H1 (cell line): ENCODE results near the gene ABTB1. TPM values are rescaled to one million over a fixed set of nuclear protein-coding genes. Genes with fewer than 3 reads are reported as not detected.

Experiments
- CTCF ChIA-PET: fragments of 300-600 bp; sonication (Branson Sonifier 250); formaldehyde crosslinking; loops from one replicate; lab custom pipeline; 2021; ENCODE audit not compliant: partially characterized antibody; lab: Charles Lee
- POLR2A ChIA-PET: fragments of 300-600 bp; sonication (Branson Sonifier 250); formaldehyde crosslinking; loops from one replicate; lab custom pipeline; 2021; ENCODE audit warnings: inconsistent platforms; ENCODE audit not compliant: partially characterized antibody; lab: Charles Lee
- DNase-seq, 2 experiments: peaks; one replicate each; pipeline versions ENCODE4 v3.0.0 to v3.0.0-alpha.2; 2010 to 2022; ENCODE audit warnings: low spot score in 2 of 2, low read depth in 1 of 2, mixed read lengths in 1 of 2
- FAIRE-seq: peaks from 2 replicates; lab custom pipeline; 2011; peaks lifted over from hg19 to GRCh38; lab: Jason Lieb, UNC
- H2AFZ ChIP-seq: 2 replicates; pipeline ENCODE4 v1.8.1; 2012; ENCODE audit warnings: low read length, inconsistent platforms
- H2AK5ac ChIP-seq: 2 replicates; pipeline ENCODE4 v1.6.1; 2013; ENCODE audit warnings: low read depth, low read length
- H2BK120ac ChIP-seq: replicated peaks from 2 replicates; pipeline ENCODE3; 2013; ENCODE audit warnings: low read depth, low read length, inconsistent platforms
- H2BK12ac ChIP-seq: 2 replicates; pipeline ENCODE4 v1.6.1; 2013; ENCODE audit warnings: low read depth, low read length
- H2BK15ac ChIP-seq: 2 replicates; pipeline ENCODE4 v1.6.1; 2013; ENCODE audit warnings: low read length
- H2BK20ac ChIP-seq: 2 replicates; pipeline ENCODE4 v1.6.1; 2013; ENCODE audit warnings: low read length
- H2BK5ac ChIP-seq: 2 replicates; pipeline ENCODE4 v1.6.1; 2013; ENCODE audit warnings: low read depth, low read length
- H3K14ac ChIP-seq: 2 replicates; pipeline ENCODE4 v1.6.1; 2013; ENCODE audit warnings: inconsistent platforms; ENCODE audit not compliant: insufficient read length
- H3K18ac ChIP-seq: 2 replicates; pipeline ENCODE4 v1.6.1; 2013; ENCODE audit warnings: low read length; ENCODE audit errors: extremely low read depth
- H3K23ac ChIP-seq: 2 replicates; pipeline ENCODE4 v1.6.1; 2013; ENCODE audit warnings: inconsistent platforms; ENCODE audit not compliant: insufficient read length
- H3K23me2 ChIP-seq: 2 replicates; pipeline ENCODE4 v1.6.1; 2013; ENCODE audit warnings: low read depth, low read length
- H3K27ac ChIP-seq: 2 replicates; pipeline ENCODE4 v1.6.1; 2011; ENCODE audit warnings: low read depth, low read length, inconsistent platforms
- H3K27me3 ChIP-seq, 4 experiments: replicated peaks in 1 of 4; 1 replicate in 1 of 4; 2 replicates in 3 of 4; pipeline versions ENCODE4 v1.6.1 to v1.8.1; 2011 to 2013; ENCODE audit warnings: low read length in 3 of 4, mild to moderate bottlenecking in 3 of 4, inconsistent platforms in 2 of 4, mixed read lengths in 2 of 4, moderate library complexity in 1 of 4; ENCODE audit not compliant: control insufficient read depth in 3 of 4, insufficient read depth in 3 of 4; ENCODE audit errors: extremely low read depth in 1 of 4
- H3K36me3 ChIP-seq, 4 experiments: 2 replicates each; pipeline versions ENCODE4 v1.6.1 to v1.8.1; 2011 to 2013; ENCODE audit warnings: mild to moderate bottlenecking in 4 of 4, low read length in 3 of 4, moderate library complexity in 2 of 4, control low read depth in 1 of 4, inconsistent platforms in 1 of 4; ENCODE audit not compliant: insufficient read depth in 4 of 4, control insufficient read depth in 2 of 4
- H3K4ac ChIP-seq: replicated peaks from 2 replicates; pipeline ENCODE3; 2013; ENCODE audit warnings: low read length, low read depth, mixed read lengths, inconsistent platforms; ENCODE audit not compliant: insufficient read length
- H3K4me1 ChIP-seq, 4 experiments: replicated peaks in 1 of 4; 1 replicate in 1 of 4; 2 replicates in 3 of 4; pipeline versions ENCODE4 v1.6.1 to v1.8.1; 2011 to 2013; ENCODE audit warnings: low read length in 3 of 4, inconsistent platforms in 2 of 4, mixed read lengths in 1 of 4; ENCODE audit not compliant: insufficient read depth in 4 of 4, control insufficient read depth in 3 of 4
- H3K4me2 ChIP-seq, 2 experiments: 2 replicates each; pipeline versions ENCODE4 v1.6.1 to v1.8.1; 2011 to 2013; ENCODE audit warnings: low read depth in 2 of 2, low read length in 2 of 2, control low read depth in 1 of 2, inconsistent platforms in 1 of 2, mild to moderate bottlenecking in 1 of 2; ENCODE audit not compliant: insufficient read depth in 1 of 2
- H3K4me3 ChIP-seq, 4 experiments: fragments of 200-600, 300-600 bp in 1 of 4; sonication (generic), shearing (Covaris generic), sonication (Bioruptor Twin) in 1 of 4; 2 replicates each; pipeline versions ENCODE4 v1.5.1 to v1.8.1; 2011 to 2016; ENCODE audit warnings: low read length in 4 of 4, low read depth in 3 of 4, control low read depth in 2 of 4, inconsistent platforms in 2 of 4, mild to moderate bottlenecking in 2 of 4, mixed read lengths in 1 of 4, moderate library complexity in 1 of 4; ENCODE audit not compliant: insufficient read depth in 2 of 4; ENCODE audit errors: extremely low read depth in 1 of 4
- H3K56ac ChIP-seq: replicated peaks from 2 replicates; pipeline ENCODE3; 2013; ENCODE audit warnings: low read depth, mild to moderate bottlenecking, mixed read lengths, low read length, inconsistent platforms; ENCODE audit not compliant: insufficient read length
- H3K79me1 ChIP-seq: 2 replicates; pipeline ENCODE4 v1.6.1; 2013; ENCODE audit warnings: low read depth, low read length, control low read depth
- H3K79me2 ChIP-seq, 2 experiments: 2 replicates each; pipeline versions ENCODE4 v1.6.1 to v1.8.1; 2012 to 2013; ENCODE audit warnings: low read length in 2 of 2, mild to moderate bottlenecking in 2 of 2, inconsistent platforms in 1 of 2; ENCODE audit not compliant: insufficient read depth in 2 of 2, control insufficient read depth in 1 of 2
- H3K9ac ChIP-seq, 4 experiments: replicated peaks in 1 of 4; 1 replicate in 1 of 4; 2 replicates in 3 of 4; pipeline versions ENCODE4 v1.6.1 to v1.8.1; 2011 to 2013; ENCODE audit warnings: low read depth in 3 of 4, low read length in 3 of 4, control low read depth in 2 of 4, mild to moderate bottlenecking in 2 of 4, moderate library complexity in 2 of 4, inconsistent platforms in 1 of 4; ENCODE audit errors: extremely low read depth in 1 of 4
- H3K9me3 ChIP-seq, 2 experiments: 2 replicates each; pipeline versions ENCODE4 v1.6.1 to v1.8.1; 2012 to 2013; ENCODE audit warnings: mild to moderate bottlenecking in 2 of 2, moderate library complexity in 2 of 2, control low read depth in 1 of 2, inconsistent platforms in 1 of 2, low read depth in 1 of 2, low read length in 1 of 2, mixed read lengths in 1 of 2; ENCODE audit not compliant: insufficient read depth in 2 of 2
- H4K20me1 ChIP-seq, 2 experiments: replicated peaks in 1 of 2; 2 replicates each; pipeline versions ENCODE3 to v1.8.1; 2011 to 2013; ENCODE audit warnings: inconsistent platforms in 2 of 2, low read length in 2 of 2, mild to moderate bottlenecking in 1 of 2; ENCODE audit not compliant: insufficient read depth in 2 of 2, control insufficient read depth in 1 of 2
- H4K5ac ChIP-seq: 2 replicates; pipeline ENCODE4 v1.6.1; 2013; ENCODE audit warnings: low read length, low read depth, mixed read lengths, inconsistent platforms; ENCODE audit not compliant: insufficient read length
- H4K8ac ChIP-seq: 2 replicates; pipeline ENCODE4 v1.8.0; 2013; ENCODE audit warnings: mild to moderate bottlenecking, moderate library complexity, low read length, inconsistent platforms; ENCODE audit not compliant: insufficient read depth; ENCODE audit errors: extremely low read depth
- H4K91ac ChIP-seq: replicated peaks from 2 replicates; pipeline ENCODE3; 2013; ENCODE audit warnings: low read length, mixed read lengths, inconsistent platforms; ENCODE audit not compliant: insufficient read length
- ATF2 ChIP-seq: IDR thresholded peaks from 2 replicates; pipeline ENCODE4 v1.6.1; 2012; ENCODE audit warnings: low read length, inconsistent platforms
- CTBP2 ChIP-seq: IDR thresholded peaks from 2 replicates; pipeline ENCODE4 v1.7.0; 2011; ENCODE audit warnings: borderline replicate concordance, mild to moderate bottlenecking, moderate library complexity, mixed read lengths, low read length; ENCODE audit not compliant: insufficient read depth, insufficient read length
- EGR1 ChIP-seq: IDR thresholded peaks from 2 replicates; pipeline ENCODE4 v1.6.1; 2011; ENCODE audit warnings: low read depth, low read length, borderline replicate concordance
- HDAC2 ChIP-seq, 2 experiments: fragments of 300-600 bp in 1 of 2; sonication (generic) in 1 of 2; IDR thresholded peaks; 2 replicates each; pipeline ENCODE4 v1.6.1; 2011 to 2012; ENCODE audit warnings: low read depth in 2 of 2, low read length in 2 of 2, mild to moderate bottlenecking in 2 of 2, moderate library complexity in 2 of 2, borderline replicate concordance in 1 of 2, inconsistent platforms in 1 of 2
- HDAC6 ChIP-seq: IDR thresholded peaks from one replicate; pipeline ENCODE4 v1.7.1; 2012; ENCODE audit warnings: low read depth, mild to moderate bottlenecking, inconsistent platforms, low read length, moderate library complexity
- KDM5A ChIP-seq: fragments of 200-600 bp; IDR thresholded peaks from 2 replicates; pipeline ENCODE4 v1.7.1; 2012; ENCODE audit warnings: mild to moderate bottlenecking, low read length, inconsistent platforms, mixed read lengths
- MAX ChIP-seq: IDR thresholded peaks from 2 replicates; pipeline ENCODE4 v1.6.1; 2012; ENCODE audit warnings: inconsistent platforms
- POLR2AphosphoS5 ChIP-seq: IDR thresholded peaks from 2 replicates; pipeline ENCODE4 v1.6.1; 2011; ENCODE audit warnings: low read depth, low read length
- RFX5 ChIP-seq: IDR thresholded peaks from 2 replicates; pipeline ENCODE4 v1.6.1; 2011; ENCODE audit warnings: low read depth, low read length, improper control_type of control experiment, borderline replicate concordance
- RXRA ChIP-seq: IDR thresholded peaks from 2 replicates; pipeline ENCODE4 v1.6.1; 2011; ENCODE audit warnings: low read depth, mild to moderate bottlenecking, low read length, moderate library complexity; ENCODE audit not compliant: insufficient read depth
- SIRT6 ChIP-seq: IDR thresholded peaks from one replicate; pipeline ENCODE4 v1.7.1; 2012; ENCODE audit warnings: low read length, inconsistent platforms
- SRF ChIP-seq: IDR thresholded peaks from 2 replicates; pipeline ENCODE4 v1.6.1; 2011; ENCODE audit warnings: mild to moderate bottlenecking, low read depth, low read length, moderate library complexity
- YY1 ChIP-seq: IDR thresholded peaks from 2 replicates; pipeline ENCODE4 v1.6.1; 2011; ENCODE audit warnings: low read depth, mild to moderate bottlenecking, low read length
- WGBS, 2 experiments: shearing (Covaris generic) in 1 of 2; methylation state at CpG; one replicate each; pipeline versions ENCODE4 v1.1.6 to v1.1.7; 2013 to 2015; ENCODE audit warnings: low lambda C conversion rate in 2 of 2, mixed read lengths in 2 of 2, inconsistent platforms in 1 of 2, low coverage in 1 of 2, missing lambda C conversion rate in 1 of 2; ENCODE audit not compliant: insufficient replicate concordance in 2 of 2, insufficient coverage in 1 of 2, insufficient read length in 1 of 2; ENCODE audit errors: extremely low coverage in 1 of 2, missing lambda C conversion rate in 1 of 2; 5-methylcytosine and 5-hydroxymethylcytosine counted together
- polyA plus RNA-seq, 7 experiments: library from polyadenylated mRNA; depleted of rRNA in 3 of 7; stranded (reverse) in 5 of 7; unstranded in 2 of 7; fragments of >200 nt in 5 of 7; fragments of 200-250 nt in 2 of 7; gene quantifications; 1 replicate in 5 of 7; 2 replicates in 1 of 7; 4 replicates in 1 of 7; pipeline versions ENCODE4 v1.2.1 to v1.2.3, GENCODE V29; 2011 to 2013; ENCODE audit warnings: missing spikeins in 2 of 7, mixed read lengths in 2 of 7
- total RNA-seq: library from RNA; stranded (reverse); fragmentation: NEBNext Ultra II Directional; extraction: Animal tissue kit (Norgen Biotek cat#: 25700); gene quantifications from 2 replicates; pipeline ENCODE4 v1.2.1, GENCODE V29; 2021

Gene ABTB1
- total and polyA plus RNA-seq, 2 of the 8 experiments (the other 6 are each of a cell fraction or from before 2014, with no cell fraction given), result 7.1 to 9.4 TPM

GRCh38 chr3:127665586-127665985 is 7.2 kb upstream of the ABTB1 start:
- H3K4me2 ChIP-seq, result no peak overlapping the region
- H3K56ac ChIP-seq, result no peak overlapping the region
- H3K4ac ChIP-seq, result no peak overlapping the region
- H4K8ac ChIP-seq, result no peak overlapping the region
- H2BK120ac ChIP-seq, result no peak overlapping the region
- no peaks in the 10 kb centered on the region for H3K79me1 ChIP-seq
- H4K5ac ChIP-seq, result no peak overlapping the region
- H3K23me2 ChIP-seq, result no peaks in the 10 kb centered on the region
- H3K79me2 ChIP-seq, result no peaks in the 10 kb centered on the region
- DNase-seq (no peak), FAIRE-seq (no peak)
- H4K91ac ChIP-seq, result no peak overlapping the region
- H2BK20ac ChIP-seq, result no peak overlapping the region
- H3K36me3 ChIP-seq, result peaks cover 0 to 3% (median 2%) of the 10 kb centered on the region in 4 experiments; a peak in 3 of 8 replicates
- WGBS, 2 experiments, result 91% methylated on average over 3 of the region's 3 CpGs; no CpG with 5 or more reads in 1 of the 2 experiments
- no peak overlapping the region for H2BK15ac ChIP-seq
- no peak overlapping the region for H3K18ac ChIP-seq
- no peak overlapping the region for H3K23ac ChIP-seq
- no peak overlapping the region for H3K27ac ChIP-seq
- H2BK5ac ChIP-seq, result no peak overlapping the region
- no peaks in the 10 kb centered on the region for H4K20me1 ChIP-seq
- CTCF ChIA-PET, result no interaction called here
- POLR2A ChIA-PET, result no interaction called here
- H2BK12ac ChIP-seq, result no peak overlapping the region
- H3K27me3 ChIP-seq, result no peaks in the 10 kb centered on the region
- no peak overlapping the region for H2AFZ ChIP-seq
- no peak overlapping the region for H3K9ac ChIP-seq
- no peak overlapping the region for H3K4me3 ChIP-seq
- no peak overlapping the region for H2AK5ac ChIP-seq
- no peak overlapping the region for H3K14ac ChIP-seq
- H3K4me1 ChIP-seq, result no peaks in the 10 kb centered on the region
- no peaks in the 10 kb centered on the region for H3K9me3 ChIP-seq
- TF ChIP-seq YY1 (no peak), MAX (no peak), CTBP2 (no peak), ATF2 (no peak), SIRT6 (no peak), HDAC6 (no peak), EGR1 (no peak), RFX5 (no peak), HDAC2 (IDR thresholded peaks at IDR 0.05; ENCODE audit: borderline replicate concordance in 1 of 2, low read depth in 2 of 2, low read length in 2 of 2) (no peak), KDM5A (no peak), POLR2AphosphoS5 (no peak), SRF (no peak), RXRA (no peak)
